ENCODE results near the gene GJD4. TPM values are rescaled to one million over a fixed set of nuclear protein-coding genes. Genes with fewer than 3 reads are reported as not detected.

GJD4 gene
- total RNA-seq, 2 experiments from 2014 or later = not detected

- ATAC-seq = no peak
- Mint-ChIP-seq H3K9me3 (ENCODE audit: low read depth) (no peaks in the 10 kb centered on the region), H3K4me1 (no peaks in the 10 kb centered on the region), H3K27me3 (peaks cover 22% of the 10 kb centered on the region), H3K27ac (no peak overlapping the region), H3K36me3 (ENCODE audit: low read depth) (no peaks in the 10 kb centered on the region), H3K4me3 (no peak overlapping the region)
- POLR2A ChIA-PET = no interaction called here
- CTCF ChIA-PET = interaction anchor here (0.6 kb wide), 1 partner anchor 723 kb away, joined by 3 read pairs; no protein-coding TSS in a partner anchor
- intact Hi-C loops (cut with DNase I, micrococcal nuclease) = loop anchor here in 1 of 2 experiments (10.0 kb wide), 2 partner anchors 403 to 1863 kb away; no protein-coding TSS in a partner anchor
- no peak for DNase-seq
Observed at GRCh38 chr10:35632027-35632426, 26.9 kb downstream of the GJD4 start.

- Mint-ChIP-seq H3K36me3 (ENCODE audit: low read depth) (no peaks in the 10 kb centered on the region), H3K4me1 (no peaks in the 10 kb centered on the region), H3K27me3 (peaks cover 25% of the 10 kb centered on the region), H3K27ac (no peak overlapping the region), H3K4me3 (no peak overlapping the region), H3K9me3 (ENCODE audit: low read depth) (no peaks in the 10 kb centered on the region)
- intact Hi-C loops (cut with DNase I, micrococcal nuclease) = loop anchor here in 1 of 2 experiments (10.0 kb wide), 2 partner anchors 402 to 1862 kb away; no protein-coding TSS in a partner anchor
- ChIA-PET POLR2A (no interaction called here), CTCF (interaction anchor here (0.6 to 0.7 kb wide), 3 partner anchors 23 to 820 kb away, joined by 3 to 4 read pairs (median 3); no protein-coding TSS in a partner anchor)
- DNase-seq (no peak), ATAC-seq (no peak)
Observed at GRCh38 chr10:35633006-35633980, 28.2 kb downstream of the GJD4 start.

- intact Hi-C loops (cut with DNase I, micrococcal nuclease) = loop anchor here (1.0 to 10.0 kb wide), 6 partner anchors 146 to 1859 kb away; no protein-coding TSS in a partner anchor
- POLR2A ChIA-PET = no interaction called here
Observed at GRCh38 chr10:35635576-35635975, 30.4 kb downstream of the GJD4 start.

GRCh38 chr10:35636956-35637355 is 31.8 kb downstream of the GJD4 start:
- Mint-ChIP-seq H3K27ac (no peak overlapping the region), H3K36me3 (ENCODE audit: low read depth) (no peaks in the 10 kb centered on the region), H3K4me1 (peaks cover 5% of the 10 kb centered on the region), H3K9me3 (ENCODE audit: low read depth) (no peaks in the 10 kb centered on the region), H3K4me3 (no peak overlapping the region), H3K27me3 (peaks cover 39% of the 10 kb centered on the region)
- no peak for ATAC-seq
- intact Hi-C loops (cut with DNase I, micrococcal nuclease) = loop anchor here in 1 of 2 experiments (5.0 to 10.0 kb wide), 3 partner anchors 398 to 1858 kb away; no protein-coding TSS in a partner anchor
- ChIA-PET CTCF (interaction anchor here (0.6 to 3.7 kb wide), 6 partner anchors 9 to 1244 kb away, joined by 3 to 24 read pairs (median 6); no protein-coding TSS in a partner anchor), POLR2A (no interaction called here)
- no peak for DNase-seq

More at GRCh38 chr10:35635576-35635975, 30.4 kb downstream of the GJD4 start:
- H3K27me3 Mint-ChIP-seq = peaks cover 35% of the 10 kb centered on the region
- no peaks in the 10 kb centered on the region for H3K36me3 Mint-ChIP-seq (ENCODE audit: low read depth)
- H3K9me3 Mint-ChIP-seq (ENCODE audit: low read depth) = no peaks in the 10 kb centered on the region
- no peak overlapping the region for H3K27ac Mint-ChIP-seq
- CTCF ChIA-PET = interaction anchor here (0.6 to 3.7 kb wide), 16 partner anchors 10 to 1245 kb away, joined by 3 to 24 read pairs (median 4); no protein-coding TSS in a partner anchor
- peak; percentile 74 for ATAC-seq
- peak; percentile 56 for DNase-seq
- peaks cover 5% of the 10 kb centered on the region for H3K4me1 Mint-ChIP-seq
- no peak overlapping the region for H3K4me3 Mint-ChIP-seq

- peaks cover 6% of the 10 kb centered on the region for H3K4me1 Mint-ChIP-seq
- no peaks in the 10 kb centered on the region for H3K36me3 Mint-ChIP-seq (ENCODE audit: low read depth)
- no peak overlapping the region for H3K27ac Mint-ChIP-seq
- no peaks in the 10 kb centered on the region for H3K9me3 Mint-ChIP-seq (ENCODE audit: low read depth)
- ATAC-seq = no peak
- POLR2A ChIA-PET = no interaction called here
- intact Hi-C loops (cut with DNase I, micrococcal nuclease) = loop anchor here in 1 of 2 experiments (5.0 to 10.0 kb wide), 3 partner anchors 397 to 1857 kb away; no protein-coding TSS in a partner anchor
- H3K27me3 Mint-ChIP-seq = peaks cover 39% of the 10 kb centered on the region
- CTCF ChIA-PET = interaction anchor here (0.8 to 3.7 kb wide), 5 partner anchors 8 to 1243 kb away, joined by 3 to 24 read pairs (median 4); no protein-coding TSS in a partner anchor
- H3K4me3 Mint-ChIP-seq = no peak overlapping the region
- no peak for DNase-seq
Observed at GRCh38 chr10:35637462-35637861, 32.3 kb downstream of the GJD4 start.

GRCh38 chr10:35638101-35638500 is 33.0 kb downstream of the GJD4 start:
- ATAC-seq (no peak), DNase-seq (no peak)
- intact Hi-C loops (cut with DNase I, micrococcal nuclease) = loop anchor here in 1 of 2 experiments (5.0 to 10.0 kb wide), 3 partner anchors 397 to 1857 kb away; no protein-coding TSS in a partner anchor
- Mint-ChIP-seq H3K4me1 (peaks cover 12% of the 10 kb centered on the region), H3K36me3 (ENCODE audit: low read depth) (no peaks in the 10 kb centered on the region), H3K4me3 (no peak overlapping the region), H3K9me3 (ENCODE audit: low read depth) (no peaks in the 10 kb centered on the region), H3K27me3 (peaks cover 37% of the 10 kb centered on the region), H3K27ac (no peak overlapping the region)
- ChIA-PET POLR2A (no interaction called here), CTCF (interaction anchor here (0.8 to 3.7 kb wide), 4 partner anchors 7 to 1242 kb away, joined by 4 to 24 read pairs (median 12); no protein-coding TSS in a partner anchor)

GRCh38 chr10:35639021-35639727 is 34.0 kb downstream of the GJD4 start:
- DNase-seq = no peak
- Mint-ChIP-seq H3K4me1 (peaks cover 20% of the 10 kb centered on the region), H3K9me3 (ENCODE audit: low read depth) (no peaks in the 10 kb centered on the region), H3K4me3 (peak overlapping the region; percentile 48), H3K36me3 (ENCODE audit: low read depth) (no peaks in the 10 kb centered on the region), H3K27ac (no peak overlapping the region), H3K27me3 (peaks cover 44% of the 10 kb centered on the region)
- ATAC-seq = no peak
- POLR2A ChIA-PET = no interaction called here
- intact Hi-C loops (cut with DNase I, micrococcal nuclease) = loop anchor here in 1 of 2 experiments (5.0 to 10.0 kb wide), 3 partner anchors 396 to 1856 kb away; no protein-coding TSS in a partner anchor
- CTCF ChIA-PET = interaction anchor here (0.5 to 0.8 kb wide), 3 partner anchors 9 to 519 kb away, joined by 3 read pairs; no protein-coding TSS in a partner anchor

- H3K9me3 Mint-ChIP-seq (ENCODE audit: low read depth) = no peaks in the 10 kb centered on the region
- ChIA-PET CTCF (interaction anchor here (0.5 to 1.2 kb wide), 3 partner anchors 9 to 519 kb away, joined by 3 to 5 read pairs (median 3); no protein-coding TSS in a partner anchor), POLR2A (no interaction called here)
- H3K4me3 Mint-ChIP-seq = peak overlapping the region; percentile 48
- DNase-seq (peak; percentile 33), ATAC-seq (no peak)
- no peaks in the 10 kb centered on the region for H3K36me3 Mint-ChIP-seq (ENCODE audit: low read depth)
- intact Hi-C loops (cut with DNase I, micrococcal nuclease) = loop anchor here in 1 of 2 experiments (5.0 to 10.0 kb wide), 4 partner anchors 395 to 1855 kb away; partner anchors contain the start of gene CREM
- H3K4me1 Mint-ChIP-seq = peaks cover 20% of the 10 kb centered on the region
- H3K27me3 Mint-ChIP-seq = peaks cover 49% of the 10 kb centered on the region
- H3K27ac Mint-ChIP-seq = no peak overlapping the region
Observed at GRCh38 chr10:35639728-35640401, 34.7 kb downstream of the GJD4 start.

GRCh38 chr10:35640474-35640873 is 35.3 kb downstream of the GJD4 start:
- peaks cover 20% of the 10 kb centered on the region for H3K4me1 Mint-ChIP-seq
- no peaks in the 10 kb centered on the region for H3K36me3 Mint-ChIP-seq (ENCODE audit: low read depth)
- CTCF ChIA-PET = interaction anchor here (0.6 to 1.2 kb wide), 3 partner anchors 27 to 573 kb away, joined by 3 to 5 read pairs (median 4); no protein-coding TSS in a partner anchor
- intact Hi-C loops (cut with DNase I, micrococcal nuclease) = loop anchor here in 1 of 2 experiments (5.0 kb wide), 1 partner anchor 513 kb away; the partner anchor contains the start of gene CREM
- ATAC-seq (peak; percentile 47), DNase-seq (peak; percentile 61)
- no peaks in the 10 kb centered on the region for H3K9me3 Mint-ChIP-seq (ENCODE audit: low read depth)
- POLR2A ChIA-PET = no interaction called here
- H3K4me3 Mint-ChIP-seq = peak overlapping the region; percentile 58
- H3K27me3 Mint-ChIP-seq = peaks cover 52% of the 10 kb centered on the region
- H3K27ac Mint-ChIP-seq = no peak overlapping the region

All from activated CD4-positive, alpha-beta T cell treated with anti-CD3 and anti-CD28 coated beads for 36 hours (primary cell).